HCEC 1CT (cell line): Measurements from ENCODE around the gene DMGDH.
A peak's percentile ranks its signal among the peaks of the same experiment; 100 is the strongest.

Experiments used
- DNase-seq: peaks from one replicate; pipeline ENCODE4 v3.0.0-alpha.2; 2017

The DMGDH gene

GRCh38 chr5:78968781-78969180, 100.7 kb downstream of the DMGDH start:
- DNase-seq: no peak

DNA sequence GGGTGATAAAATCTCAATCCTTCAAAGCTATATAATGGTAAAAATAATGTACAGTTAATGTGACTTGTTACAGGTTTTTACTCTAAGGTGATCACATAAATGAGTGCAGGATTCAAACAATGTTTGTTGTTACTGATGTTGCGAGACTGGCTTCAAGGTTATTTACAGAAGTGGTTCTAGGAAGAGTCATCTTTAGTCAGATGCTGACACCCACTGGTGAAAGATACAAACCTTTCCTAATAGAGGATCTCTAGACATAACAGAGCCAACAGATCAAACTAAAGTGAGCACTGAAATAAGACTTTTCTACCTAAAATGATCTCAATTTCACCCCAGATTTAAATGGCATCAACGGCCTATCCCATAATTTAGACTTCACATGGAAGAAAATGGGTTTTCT, 104.6 kb downstream of the DMGDH start:
- DNase-seq: peak; percentile 74

- no peak for DNase-seq
Measured at GRCh38 chr5:78961743-78962142, 107.7 kb downstream of the DMGDH start.

GRCh38 chr5:78959767-78960166, 109.7 kb downstream of the DMGDH start:
- no peak for DNase-seq

GRCh38 chr5:78958672-78959445, 110.6 kb downstream of the DMGDH start:
- DNase-seq: no peak

GRCh38 chr5:78956901-78957300, 112.6 kb downstream of the DMGDH start:
- no peak for DNase-seq

- peak; percentile 41 for DNase-seq
Measured at GRCh38 chr5:78953092-78953800, 116.2 kb downstream of the DMGDH start.
